Panc1 (cell line): ENCODE data around the gene ZNF451.

Experiments
- POLR2AphosphoS5 ChIP-seq: IDR thresholded peaks from 2 replicates; pipeline ENCODE4 v1.6.1; 2012; ENCODE audit warnings: mild to moderate bottlenecking, low read depth, low read length, moderate library complexity
- TF ChIP-seq, protein P1 (sequence below): fragments of 450-650 bp; IDR thresholded peaks from 2 replicates; pipeline ENCODE4 v1.5.1; 2017; ENCODE audit warnings: mild to moderate bottlenecking
- TF ChIP-seq, protein P2 (sequence below), 2 experiments: IDR thresholded peaks; 2 replicates each; pipeline ENCODE4 v1.6.1; 2011 to 2012; ENCODE audit warnings: low read depth in 2 of 2, control low read depth in 1 of 2, low read length in 1 of 2, mild to moderate bottlenecking in 1 of 2, moderate library complexity in 1 of 2; ENCODE audit not compliant: insufficient read depth in 1 of 2

DNA sequence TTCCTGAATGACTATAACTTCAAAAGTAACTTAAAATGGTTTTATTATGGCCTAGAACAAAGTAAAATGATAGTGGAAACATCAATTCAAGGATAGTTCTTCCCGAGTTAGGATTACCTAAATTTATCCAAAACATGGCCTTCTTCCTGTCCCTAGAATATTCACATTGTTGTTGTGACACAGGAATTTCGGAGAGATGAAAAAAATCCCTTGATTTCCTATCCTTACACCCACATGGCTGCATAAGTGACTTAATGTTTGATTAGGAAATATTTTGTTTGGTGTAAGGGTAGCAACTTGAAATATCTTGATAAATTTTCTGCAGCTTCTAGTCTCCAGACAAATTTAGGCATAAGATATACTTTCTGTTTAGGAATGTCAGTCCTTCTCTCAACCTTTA is 27.8 kb downstream of the ZNF451 start:
- TF ChIP-seq, protein P1, sequence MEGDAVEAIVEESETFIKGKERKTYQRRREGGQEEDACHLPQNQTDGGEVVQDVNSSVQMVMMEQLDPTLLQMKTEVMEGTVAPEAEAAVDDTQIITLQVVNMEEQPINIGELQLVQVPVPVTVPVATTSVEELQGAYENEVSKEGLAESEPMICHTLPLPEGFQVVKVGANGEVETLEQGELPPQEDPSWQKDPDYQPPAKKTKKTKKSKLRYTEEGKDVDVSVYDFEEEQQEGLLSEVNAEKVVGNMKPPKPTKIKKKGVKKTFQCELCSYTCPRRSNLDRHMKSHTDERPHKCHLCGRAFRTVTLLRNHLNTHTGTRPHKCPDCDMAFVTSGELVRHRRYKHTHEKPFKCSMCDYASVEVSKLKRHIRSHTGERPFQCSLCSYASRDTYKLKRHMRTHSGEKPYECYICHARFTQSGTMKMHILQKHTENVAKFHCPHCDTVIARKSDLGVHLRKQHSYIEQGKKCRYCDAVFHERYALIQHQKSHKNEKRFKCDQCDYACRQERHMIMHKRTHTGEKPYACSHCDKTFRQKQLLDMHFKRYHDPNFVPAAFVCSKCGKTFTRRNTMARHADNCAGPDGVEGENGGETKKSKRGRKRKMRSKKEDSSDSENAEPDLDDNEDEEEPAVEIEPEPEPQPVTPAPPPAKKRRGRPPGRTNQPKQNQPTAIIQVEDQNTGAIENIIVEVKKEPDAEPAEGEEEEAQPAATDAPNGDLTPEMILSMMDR: no peak
- TF ChIP-seq POLR2AphosphoS5: no peak
- TF ChIP-seq, protein P2, sequence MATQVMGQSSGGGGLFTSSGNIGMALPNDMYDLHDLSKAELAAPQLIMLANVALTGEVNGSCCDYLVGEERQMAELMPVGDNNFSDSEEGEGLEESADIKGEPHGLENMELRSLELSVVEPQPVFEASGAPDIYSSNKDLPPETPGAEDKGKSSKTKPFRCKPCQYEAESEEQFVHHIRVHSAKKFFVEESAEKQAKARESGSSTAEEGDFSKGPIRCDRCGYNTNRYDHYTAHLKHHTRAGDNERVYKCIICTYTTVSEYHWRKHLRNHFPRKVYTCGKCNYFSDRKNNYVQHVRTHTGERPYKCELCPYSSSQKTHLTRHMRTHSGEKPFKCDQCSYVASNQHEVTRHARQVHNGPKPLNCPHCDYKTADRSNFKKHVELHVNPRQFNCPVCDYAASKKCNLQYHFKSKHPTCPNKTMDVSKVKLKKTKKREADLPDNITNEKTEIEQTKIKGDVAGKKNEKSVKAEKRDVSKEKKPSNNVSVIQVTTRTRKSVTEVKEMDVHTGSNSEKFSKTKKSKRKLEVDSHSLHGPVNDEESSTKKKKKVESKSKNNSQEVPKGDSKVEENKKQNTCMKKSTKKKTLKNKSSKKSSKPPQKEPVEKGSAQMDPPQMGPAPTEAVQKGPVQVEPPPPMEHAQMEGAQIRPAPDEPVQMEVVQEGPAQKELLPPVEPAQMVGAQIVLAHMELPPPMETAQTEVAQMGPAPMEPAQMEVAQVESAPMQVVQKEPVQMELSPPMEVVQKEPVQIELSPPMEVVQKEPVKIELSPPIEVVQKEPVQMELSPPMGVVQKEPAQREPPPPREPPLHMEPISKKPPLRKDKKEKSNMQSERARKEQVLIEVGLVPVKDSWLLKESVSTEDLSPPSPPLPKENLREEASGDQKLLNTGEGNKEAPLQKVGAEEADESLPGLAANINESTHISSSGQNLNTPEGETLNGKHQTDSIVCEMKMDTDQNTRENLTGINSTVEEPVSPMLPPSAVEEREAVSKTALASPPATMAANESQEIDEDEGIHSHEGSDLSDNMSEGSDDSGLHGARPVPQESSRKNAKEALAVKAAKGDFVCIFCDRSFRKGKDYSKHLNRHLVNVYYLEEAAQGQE (IDR thresholded peaks at IDR 0.05; ENCODE audit: insufficient read depth in 1 of 2, low read depth in 2 of 2, low read length in 1 of 2): no peak
